NCI-H2107 treated with DMSO at 0.1 percent for 48 hours (cell line): ENCODE results near the gene DNAH17.

ENCODE experiments used
- DNase-seq: peaks from one replicate; lab custom pipeline; 2025; ENCODE audit not compliant: unreplicated experiment; lab: John Stamatoyannopoulos, UW

The DNAH17 gene

DNA sequence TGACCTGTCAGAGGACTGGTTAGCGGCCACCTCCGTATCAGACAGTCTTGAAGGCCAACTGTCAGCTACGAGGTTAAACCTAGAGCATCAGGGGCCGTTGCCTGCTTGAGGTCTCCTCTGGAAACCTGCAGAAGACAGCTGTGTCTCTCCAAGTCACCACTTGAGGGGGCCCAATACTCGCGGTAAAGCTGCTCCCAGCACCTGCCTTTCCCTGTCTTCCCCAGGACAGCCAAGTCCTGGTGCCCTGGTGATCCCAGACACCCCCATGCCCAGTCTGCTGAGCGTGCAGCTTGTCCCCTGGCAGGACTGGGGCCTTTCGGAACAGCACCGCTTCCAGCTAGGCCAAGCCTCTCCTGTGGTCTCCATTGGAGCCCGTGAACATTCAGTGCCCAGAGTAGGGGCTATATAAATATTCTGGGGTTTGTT, 80.1 kb downstream of the DNAH17 start:
- DNase-seq: peak; percentile 59

DNA sequence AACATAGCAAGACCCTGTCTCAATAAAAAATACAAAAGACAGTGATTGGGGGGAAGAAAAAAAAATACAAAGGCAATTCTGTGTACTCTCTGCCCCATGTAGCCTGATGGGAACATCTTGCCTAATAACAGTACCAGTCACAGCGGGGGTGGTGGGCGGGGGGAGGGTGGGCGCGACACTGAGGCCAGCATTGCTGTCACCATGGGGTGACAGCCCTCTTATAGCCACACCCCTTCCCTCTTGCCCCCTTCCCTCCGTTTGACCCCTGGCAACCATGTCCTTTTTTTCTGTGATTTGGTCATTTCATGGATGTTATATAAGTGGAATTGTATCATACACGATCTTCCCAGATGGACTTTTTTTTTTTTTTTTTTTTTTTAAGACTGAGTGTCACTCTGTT, 80.9 kb downstream of the DNAH17 start:
- DNase-seq: no peak

DNA sequence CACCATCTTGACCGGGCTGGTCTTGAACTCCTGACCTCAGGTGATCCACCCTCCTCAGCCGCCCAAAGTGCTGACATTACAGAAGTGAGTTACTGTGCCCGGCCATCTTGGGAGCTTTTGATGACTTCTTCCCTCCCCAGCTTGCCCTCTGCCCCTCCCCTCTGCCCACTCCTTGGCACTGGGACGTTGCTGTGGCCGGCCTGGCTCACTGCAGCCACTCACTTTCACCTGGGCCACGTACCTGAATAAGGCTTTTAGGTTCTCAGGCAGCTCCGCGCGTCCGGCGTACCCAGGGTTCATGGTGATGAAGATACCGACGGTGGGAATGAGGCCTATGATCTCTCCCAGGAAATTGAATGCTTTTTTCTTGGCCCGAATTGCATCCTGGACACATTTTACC, 81.6 kb downstream of the DNAH17 start:
- DNase-seq: no peak

GRCh38 chr17:78494696-78495330, 82.4 kb downstream of the DNAH17 start:
- no peak for DNase-seq

DNA sequence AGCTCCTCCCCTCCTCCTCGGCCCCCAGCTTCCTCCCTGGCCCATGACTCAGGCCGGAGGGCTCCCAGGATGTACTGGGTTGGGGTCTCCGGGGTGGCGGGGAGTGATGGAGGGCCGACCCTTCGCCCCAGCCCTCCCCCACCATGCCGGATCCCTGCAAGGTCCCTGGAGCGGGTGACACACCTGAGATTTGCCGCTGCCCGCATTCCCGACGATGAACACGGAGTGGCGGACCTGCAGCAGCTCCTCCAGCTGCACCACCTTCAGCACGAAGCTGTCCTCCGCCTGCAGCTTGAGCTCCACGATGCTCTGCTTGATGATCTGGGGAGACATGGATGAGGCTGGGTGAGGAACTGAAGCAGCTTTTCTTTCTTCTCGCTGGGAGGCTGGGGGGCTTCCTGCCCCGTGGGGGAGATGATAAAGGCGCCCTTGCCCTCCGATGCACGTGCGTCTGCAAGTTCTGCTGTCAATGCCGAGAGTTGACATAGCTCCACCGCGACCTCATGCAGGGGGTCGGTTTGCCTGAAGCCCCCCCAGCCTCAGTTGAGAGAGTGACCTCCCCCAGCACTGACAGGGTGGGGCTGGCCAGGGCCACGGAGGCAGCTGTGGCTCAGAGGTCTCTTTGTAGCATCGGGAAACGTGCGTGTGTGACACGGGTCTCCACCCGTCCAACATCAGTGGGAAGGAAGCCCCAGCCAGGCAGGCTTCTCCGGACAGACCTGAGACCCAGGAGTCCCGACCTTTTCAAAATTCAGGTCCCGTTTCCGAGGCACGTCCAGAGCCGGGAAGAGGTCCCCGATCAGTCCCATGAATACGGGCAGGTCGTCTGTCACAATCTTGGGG, 83.1 kb downstream of the DNAH17 start:
- DNase-seq: no peak

- DNase-seq: no peak
Observed at GRCh38 chr17:78493450-78493849, 83.7 kb downstream of the DNAH17 start.

- no peak for DNase-seq
Observed at GRCh38 chr17:78492116-78492799, 84.9 kb downstream of the DNAH17 start.

DNA sequence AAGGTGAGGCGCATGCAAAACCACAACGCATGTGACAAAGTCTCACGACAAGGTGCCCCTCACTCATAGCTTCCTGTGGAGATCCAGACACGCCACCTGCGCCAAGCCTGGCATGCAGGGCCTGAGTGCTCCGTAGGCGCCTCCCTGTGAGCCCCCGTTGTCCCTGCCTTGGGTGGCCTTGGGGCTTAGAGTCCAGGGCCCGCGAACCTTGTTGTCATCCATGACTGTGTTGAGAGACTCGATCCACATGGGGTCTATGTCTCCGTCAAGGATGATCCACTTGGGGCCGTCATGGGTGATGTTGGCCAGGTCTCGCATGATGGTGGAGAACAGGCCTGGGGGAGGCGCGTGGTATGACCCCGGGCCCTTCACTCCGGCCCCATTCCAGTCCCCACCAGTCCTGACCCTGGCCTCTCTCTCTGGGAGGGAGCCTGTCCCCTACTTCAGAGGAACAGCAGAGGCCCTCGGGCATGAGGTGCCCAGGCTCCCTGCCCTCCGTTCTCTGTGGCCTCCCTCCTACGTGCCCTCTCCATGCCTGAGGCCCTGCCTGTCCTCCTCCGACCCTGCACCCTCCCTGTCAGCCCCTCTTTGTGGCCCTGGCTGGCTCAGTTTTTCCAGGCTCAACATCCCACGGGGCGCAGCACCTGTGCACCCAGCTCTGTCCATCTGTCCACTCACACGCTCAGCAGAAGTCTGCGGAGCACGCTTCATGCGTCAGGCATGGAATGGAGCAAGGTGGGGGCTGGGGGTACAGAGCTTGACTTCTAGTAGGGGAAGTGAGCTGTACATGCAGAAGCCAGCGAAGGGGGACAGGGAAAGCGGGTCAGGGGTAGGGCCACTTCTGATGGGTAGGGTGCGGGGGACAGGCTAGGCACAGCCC, 85.7 kb downstream of the DNAH17 start:
- no peak for DNase-seq

DNA sequence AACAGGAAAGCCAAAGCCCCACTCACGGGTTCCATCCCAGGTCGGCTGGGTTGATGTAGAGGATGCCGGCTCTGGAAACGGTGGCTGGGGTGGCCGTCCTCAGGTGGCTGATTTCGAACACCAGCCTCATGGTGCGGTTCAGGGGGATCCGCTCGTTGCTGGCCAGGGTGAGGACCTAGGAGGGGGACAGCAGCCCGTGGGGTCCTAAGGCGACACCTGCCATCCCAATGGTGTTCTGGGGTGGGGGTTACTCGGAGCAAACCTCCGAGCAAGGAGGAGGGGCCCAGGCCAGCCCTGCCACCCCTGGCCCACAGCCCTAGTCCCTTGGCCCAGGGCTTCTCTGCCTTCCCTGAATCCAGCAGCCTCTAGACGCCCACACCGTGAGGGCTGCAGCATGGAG, 86.5 kb downstream of the DNAH17 start:
- DNase-seq: no peak

- DNase-seq: no peak
Observed at GRCh38 chr17:78490156-78490555, 87.0 kb downstream of the DNAH17 start.

DNA sequence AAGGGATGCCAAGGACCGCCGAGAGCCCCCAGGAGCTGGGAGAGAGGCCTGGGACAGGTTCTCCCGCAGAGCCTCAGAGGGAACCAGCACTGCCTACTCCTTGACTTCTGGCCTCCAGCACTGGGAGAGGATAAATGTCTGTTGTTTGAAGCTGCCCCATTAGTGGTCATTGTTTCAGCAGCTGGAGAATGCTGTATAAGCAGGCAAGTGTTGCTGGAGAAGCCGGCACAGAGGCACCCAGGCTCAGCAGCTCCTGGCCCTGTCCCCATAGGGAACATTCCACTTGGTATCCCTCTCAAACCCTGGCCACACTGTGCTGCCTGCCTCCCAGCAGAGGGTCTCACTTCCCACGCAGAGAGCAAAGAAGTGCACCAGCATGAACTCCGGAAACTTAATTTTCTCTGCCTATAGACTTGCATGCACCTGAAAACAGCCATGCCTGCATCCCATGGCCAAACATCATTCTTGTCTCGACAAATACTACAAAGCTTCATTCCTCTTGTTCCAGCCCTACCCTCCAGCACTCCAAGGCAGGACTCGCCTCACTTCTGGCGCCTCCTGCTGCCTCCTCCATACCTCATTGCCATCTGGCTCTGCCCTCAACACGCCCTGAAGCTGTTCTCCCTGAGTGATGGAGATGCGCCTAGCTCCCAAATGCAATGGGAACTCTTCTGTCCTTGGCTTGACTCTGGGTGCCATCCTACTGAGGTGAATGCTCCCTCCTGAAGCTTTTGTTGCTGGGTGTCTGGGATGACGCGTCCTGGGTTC, 88.1 kb downstream of the DNAH17 start:
- no peak for DNase-seq

GRCh38 chr17:78488156-78488555, 89.0 kb downstream of the DNAH17 start:
- no peak for DNase-seq

DNA sequence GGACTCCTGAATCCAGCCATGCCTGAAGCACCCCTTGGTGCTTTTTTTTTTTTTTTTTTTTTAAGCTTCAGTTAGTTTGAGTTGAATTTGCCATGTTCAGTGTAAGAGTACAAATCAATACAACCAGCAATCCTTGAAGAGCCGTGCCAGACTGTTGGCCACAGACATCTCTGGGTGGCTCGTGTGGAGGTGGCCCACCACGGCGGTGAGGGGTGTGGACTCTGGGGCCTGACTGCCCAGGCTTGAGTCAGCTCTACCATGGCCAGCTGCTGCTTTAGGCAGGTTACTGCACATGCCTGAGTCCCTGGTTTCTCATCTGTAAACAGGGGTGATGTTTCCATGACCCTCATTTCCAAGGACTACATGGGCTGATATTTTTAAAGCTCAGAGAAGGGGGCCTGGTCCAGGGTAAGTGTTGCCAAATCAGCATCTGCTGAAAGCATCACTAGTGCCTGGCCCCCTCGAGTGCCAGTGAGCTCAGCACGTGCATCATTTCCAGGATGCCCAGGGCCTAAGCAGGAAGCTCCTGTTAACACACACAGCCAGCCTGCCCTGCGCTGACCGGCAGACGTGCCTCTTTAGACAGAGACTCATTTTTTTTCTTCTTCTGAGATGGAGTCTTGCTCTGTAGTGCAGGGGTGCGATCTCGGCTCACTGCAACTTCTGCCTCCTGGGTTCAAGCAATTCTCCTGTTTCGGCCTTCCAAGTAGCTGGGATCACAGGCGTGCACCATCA, 90.1 kb downstream of the DNAH17 start:
- no peak for DNase-seq

GRCh38 chr17:78486228-78486802, 90.9 kb downstream of the DNAH17 start:
- DNase-seq: no peak

- no peak for DNase-seq
Observed at GRCh38 chr17:78485290-78486168, 91.7 kb downstream of the DNAH17 start.

GRCh38 chr17:78484271-78485246, 92.6 kb downstream of the DNAH17 start:
- no peak for DNase-seq

DNA sequence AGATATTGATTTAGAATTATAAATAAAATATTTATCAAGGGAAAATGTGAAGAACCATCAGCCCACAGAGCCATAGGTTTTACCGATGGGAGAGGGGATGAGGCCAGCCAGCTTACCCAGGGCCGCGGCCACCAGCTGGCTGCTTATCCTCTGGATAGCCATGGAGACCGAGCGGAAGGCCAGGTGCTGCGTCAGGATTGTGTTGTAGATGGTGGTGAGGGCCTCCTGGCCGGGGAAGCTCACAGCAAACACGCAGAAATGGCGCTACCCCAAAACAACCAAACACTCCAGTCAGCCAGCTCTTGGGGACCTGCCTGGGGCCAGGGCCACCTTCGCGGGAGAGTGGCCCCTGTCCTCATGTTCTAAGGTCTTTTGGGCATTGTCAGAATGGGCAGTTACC, 97.8 kb downstream of the DNAH17 start:
- DNase-seq: no peak
